ENCODE data around the gene SUPT16H. TPM values are rescaled to one million over a fixed set of nuclear protein-coding genes. Genes with fewer than 3 reads are reported as not detected.

Gene SUPT16H
- polyA plus RNA-seq (2013): 68.9 and 73.1 TPM in 2 replicates

DNA sequence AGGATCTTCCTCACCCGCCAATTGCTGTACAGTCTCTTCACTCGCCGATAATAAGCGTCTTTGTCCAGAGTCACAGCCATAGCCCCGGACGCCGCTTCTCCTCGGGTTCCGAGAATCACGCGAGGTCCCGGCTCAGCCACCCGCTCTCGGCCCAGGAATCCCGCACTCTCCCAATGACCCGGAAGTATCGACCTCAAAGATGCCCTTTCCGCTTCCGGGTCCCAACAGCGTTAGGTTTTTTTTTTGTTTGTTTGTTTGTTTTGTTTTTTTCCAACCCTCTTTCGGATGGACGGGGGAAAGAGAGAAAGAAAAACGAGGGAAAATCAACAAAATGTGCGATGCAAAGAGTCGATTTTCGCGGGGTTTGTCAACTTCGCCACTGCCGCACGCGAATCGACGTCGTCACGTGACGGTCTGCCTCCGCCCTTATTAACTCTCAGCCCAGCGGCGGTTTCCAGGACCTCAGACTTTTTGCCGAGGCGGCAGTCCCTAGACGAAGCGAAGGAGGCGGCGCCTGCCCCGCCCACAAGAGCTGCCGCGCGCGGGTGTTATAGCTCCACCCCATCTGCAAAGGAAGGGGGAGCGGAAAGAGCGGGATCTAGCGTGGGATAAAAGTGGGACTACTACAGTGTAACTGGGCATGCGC, at the start of gene SUPT16H:
TSS of gene SUPT16H (minus strand) at position 172 of the 646 bp plus-strand sequence. CDS start at position 80, 92 bp downstream.
- DNase-seq: peak; percentile 96 to 98
- Histone ChIP-seq H3K9ac (ENCODE audit: low read length) (peak within 1 kb of the TSS; percentile 89), H3K9me3 (ENCODE audit: insufficient read depth, low read depth, low read length) (no peaks in the 10 kb centered on the region), H2BK120ac (ENCODE audit: insufficient read depth, low read length, poor library complexity) (peak within 1 kb of the TSS; percentile 87), H2BK5ac (ENCODE audit: low read depth, low read length, poor library complexity) (peak within 1 kb of the TSS; percentile 87), H2AK5ac (ENCODE audit: low read length) (peak within 1 kb of the TSS; percentile 31), H3K4me1 (ENCODE audit: control insufficient read depth in 1 of 2, insufficient read depth in 2 of 2, low read length in 2 of 2) (no peaks in the 10 kb centered on the region), H2BK12ac (ENCODE audit: low read length) (no peak within 1 kb of the TSS), H3K14ac (ENCODE audit: low read length) (peak within 1 kb of the TSS; percentile 78), H3K4me3 (ENCODE audit: low read depth, low read length) (peak within 1 kb of the TSS; percentile 93), H3K27ac (ENCODE audit: low read depth, low read length) (peak within 1 kb of the TSS; percentile 92), H3K4me2 (ENCODE audit: low read length) (peak within 1 kb of the TSS; percentile 95), H3K36me3 (ENCODE audit: control insufficient read depth in 1 of 2, insufficient read depth in 2 of 2, low read length in 2 of 2) (peaks cover 17 to 22% of the 10 kb centered on the region in 2 experiments), H3K79me2 (ENCODE audit: control insufficient read depth, insufficient read depth, low read length, poor library complexity) (peaks cover 15% of the 10 kb centered on the region), H3K79me1 (ENCODE audit: low read length) (peaks cover 9% of the 10 kb centered on the region), H4K12ac (ENCODE audit: low read depth, low read length) (peak within 1 kb of the TSS; percentile 93), H4K91ac (ENCODE audit: low read depth, low read length) (peak within 1 kb of the TSS; percentile 78), H3K23ac (ENCODE audit: low read length) (no peak within 1 kb of the TSS), H3K27me3 (ENCODE audit: insufficient read depth, low read length) (no peaks in the 10 kb centered on the region), H3K18ac (ENCODE audit: low read length) (peak within 1 kb of the TSS; percentile 82), H3K4ac (ENCODE audit: low read depth, low read length) (peak within 1 kb of the TSS; percentile 93), H2AFZ (ENCODE audit: insufficient read depth, low read length, poor library complexity) (peak within 1 kb of the TSS; percentile 94), H4K8ac (ENCODE audit: low read depth, low read length) (peak within 1 kb of the TSS; percentile 96)
- no CpG with 5 or more reads among the region's 54 CpGs for WGBS (ENCODE audit: extremely low coverage, insufficient coverage, insufficient read length)

DNA sequence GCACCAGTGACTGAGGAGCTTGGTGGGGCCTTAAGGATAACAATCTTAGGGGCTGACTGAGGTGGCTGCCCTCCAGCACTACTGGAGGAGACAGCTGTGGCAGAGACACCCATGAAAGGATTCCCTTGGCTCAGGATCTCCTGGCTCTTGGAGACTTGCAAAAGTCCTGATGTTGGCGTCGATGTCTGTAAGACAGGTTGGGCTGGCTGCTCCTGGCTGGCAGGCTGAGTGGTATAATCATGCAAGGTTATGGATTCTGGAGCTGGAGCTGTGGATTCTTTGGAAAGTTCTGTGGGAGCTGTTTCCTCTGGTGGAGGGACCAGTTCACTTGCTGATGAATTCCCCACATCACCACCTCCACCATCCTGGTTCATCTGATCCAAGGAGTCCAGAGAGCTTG, 47.3 kb upstream of the SUPT16H start:
- no peaks in the 10 kb centered on the region for H3K79me2 ChIP-seq (ENCODE audit: control insufficient read depth, insufficient read depth, low read length, poor library complexity)
- no peak overlapping the region for H3K18ac ChIP-seq (ENCODE audit: low read length)
- no peak overlapping the region for H2BK5ac ChIP-seq (ENCODE audit: low read depth, low read length, poor library complexity)
- H3K9ac ChIP-seq (ENCODE audit: low read length): no peak overlapping the region
- H3K4me1 ChIP-seq (ENCODE audit: control insufficient read depth in 1 of 2, insufficient read depth in 2 of 2, low read length in 2 of 2): no peaks in the 10 kb centered on the region
- H3K36me3 ChIP-seq (ENCODE audit: control insufficient read depth in 1 of 2, insufficient read depth in 2 of 2, low read length in 2 of 2): peaks cover 32 to 41% of the 10 kb centered on the region in 2 experiments
- no peak overlapping the region for H2AK5ac ChIP-seq (ENCODE audit: low read length)
- H4K12ac ChIP-seq (ENCODE audit: low read depth, low read length): no peak overlapping the region
- H3K27ac ChIP-seq (ENCODE audit: low read depth, low read length): no peak overlapping the region
- no peak overlapping the region for H3K23ac ChIP-seq (ENCODE audit: low read length)
- H3K4ac ChIP-seq (ENCODE audit: low read depth, low read length): peak overlapping the region; percentile 30
- no peak overlapping the region for H3K4me2 ChIP-seq (ENCODE audit: low read length)
- H2AFZ ChIP-seq (ENCODE audit: insufficient read depth, low read length, poor library complexity): no peak overlapping the region
- H4K91ac ChIP-seq (ENCODE audit: low read depth, low read length): no peak overlapping the region
- H3K27me3 ChIP-seq (ENCODE audit: insufficient read depth, low read length): no peaks in the 10 kb centered on the region
- no peak for DNase-seq
- no peak overlapping the region for H2BK120ac ChIP-seq (ENCODE audit: insufficient read depth, low read length, poor library complexity)
- H3K79me1 ChIP-seq (ENCODE audit: low read length): no peaks in the 10 kb centered on the region
- no peak overlapping the region for H3K14ac ChIP-seq (ENCODE audit: low read length)
- H4K8ac ChIP-seq (ENCODE audit: low read depth, low read length): no peak overlapping the region
- no peak overlapping the region for H2BK12ac ChIP-seq (ENCODE audit: low read length)
- WGBS (ENCODE audit: extremely low coverage, insufficient coverage, insufficient read length): no CpG with 5 or more reads among the region's 2 CpGs
- H3K9me3 ChIP-seq (ENCODE audit: insufficient read depth, low read depth, low read length): peaks cover 4% of the 10 kb centered on the region
- no peak overlapping the region for H3K4me3 ChIP-seq (ENCODE audit: low read depth, low read length)

GRCh38 chr14:21428930-21429329, 45.1 kb upstream of the SUPT16H start:
- no peak overlapping the region for H4K91ac ChIP-seq (ENCODE audit: low read depth, low read length)
- no peak overlapping the region for H3K27ac ChIP-seq (ENCODE audit: low read depth, low read length)
- H3K79me1 ChIP-seq (ENCODE audit: low read length): no peaks in the 10 kb centered on the region
- no peaks in the 10 kb centered on the region for H3K4me1 ChIP-seq (ENCODE audit: control insufficient read depth in 1 of 2, insufficient read depth in 2 of 2, low read length in 2 of 2)
- no peak overlapping the region for H3K14ac ChIP-seq (ENCODE audit: low read length)
- no peak overlapping the region for H2BK12ac ChIP-seq (ENCODE audit: low read length)
- no peak for DNase-seq
- H3K18ac ChIP-seq (ENCODE audit: low read length): no peak overlapping the region
- no peaks in the 10 kb centered on the region for H3K27me3 ChIP-seq (ENCODE audit: insufficient read depth, low read length)
- no peak overlapping the region for H3K9ac ChIP-seq (ENCODE audit: low read length)
- no peak overlapping the region for H3K4me2 ChIP-seq (ENCODE audit: low read length)
- no peak overlapping the region for H3K4ac ChIP-seq (ENCODE audit: low read depth, low read length)
- no peak overlapping the region for H4K8ac ChIP-seq (ENCODE audit: low read depth, low read length)
- H4K12ac ChIP-seq (ENCODE audit: low read depth, low read length): no peak overlapping the region
- no peak overlapping the region for H2AFZ ChIP-seq (ENCODE audit: insufficient read depth, low read length, poor library complexity)
- H3K9me3 ChIP-seq (ENCODE audit: insufficient read depth, low read depth, low read length): peaks cover 4% of the 10 kb centered on the region
- no peak overlapping the region for H3K23ac ChIP-seq (ENCODE audit: low read length)
- H2AK5ac ChIP-seq (ENCODE audit: low read length): no peak overlapping the region
- H3K36me3 ChIP-seq (ENCODE audit: control insufficient read depth in 1 of 2, insufficient read depth in 2 of 2, low read length in 2 of 2): peaks cover 39 to 56% of the 10 kb centered on the region in 2 experiments
- H2BK120ac ChIP-seq (ENCODE audit: insufficient read depth, low read length, poor library complexity): no peak overlapping the region
- WGBS (ENCODE audit: extremely low coverage, insufficient coverage, insufficient read length): no CpG with 5 or more reads among the region's 4 CpGs
- H2BK5ac ChIP-seq (ENCODE audit: low read depth, low read length, poor library complexity): no peak overlapping the region
- H3K79me2 ChIP-seq (ENCODE audit: control insufficient read depth, insufficient read depth, low read length, poor library complexity): no peaks in the 10 kb centered on the region
- no peak overlapping the region for H3K4me3 ChIP-seq (ENCODE audit: low read depth, low read length)

GRCh38 chr14:21426692-21427091, 42.9 kb upstream of the SUPT16H start:
- Histone ChIP-seq H3K27ac (ENCODE audit: low read depth, low read length) (no peak overlapping the region), H3K4ac (ENCODE audit: low read depth, low read length) (no peak overlapping the region), H2BK120ac (ENCODE audit: insufficient read depth, low read length, poor library complexity) (no peak overlapping the region), H2AFZ (ENCODE audit: insufficient read depth, low read length, poor library complexity) (no peak overlapping the region), H3K79me2 (ENCODE audit: control insufficient read depth, insufficient read depth, low read length, poor library complexity) (no peaks in the 10 kb centered on the region), H3K9ac (ENCODE audit: low read length) (no peak overlapping the region), H3K14ac (ENCODE audit: low read length) (no peak overlapping the region), H3K27me3 (ENCODE audit: insufficient read depth, low read length) (no peaks in the 10 kb centered on the region), H3K4me2 (ENCODE audit: low read length) (no peak overlapping the region), H3K18ac (ENCODE audit: low read length) (no peak overlapping the region), H4K12ac (ENCODE audit: low read depth, low read length) (no peak overlapping the region), H2BK5ac (ENCODE audit: low read depth, low read length, poor library complexity) (no peak overlapping the region), H3K23ac (ENCODE audit: low read length) (no peak overlapping the region), H3K4me1 (ENCODE audit: control insufficient read depth in 1 of 2, insufficient read depth in 2 of 2, low read length in 2 of 2) (no peaks in the 10 kb centered on the region), H4K91ac (ENCODE audit: low read depth, low read length) (no peak overlapping the region), H3K79me1 (ENCODE audit: low read length) (no peaks in the 10 kb centered on the region), H2AK5ac (ENCODE audit: low read length) (no peak overlapping the region), H4K8ac (ENCODE audit: low read depth, low read length) (no peak overlapping the region), H3K9me3 (ENCODE audit: insufficient read depth, low read depth, low read length) (peaks cover 4% of the 10 kb centered on the region), H3K4me3 (ENCODE audit: low read depth, low read length) (no peak overlapping the region), H3K36me3 (ENCODE audit: control insufficient read depth in 1 of 2, insufficient read depth in 2 of 2, low read length in 2 of 2) (peaks cover 52 to 72% of the 10 kb centered on the region in 2 experiments), H2BK12ac (ENCODE audit: low read length) (no peak overlapping the region)
- no CpG with 5 or more reads among the region's 1 CpG for WGBS (ENCODE audit: extremely low coverage, insufficient coverage, insufficient read length)
- no peak for DNase-seq
